Adrenal gland (tissue), 12 donors: Measurements from ENCODE around the gene DIO3. TPM values are rescaled to one million over a fixed set of nuclear protein-coding genes. Genes with fewer than 3 reads are reported as not detected.

Experiments
- DNase-seq, 7 donors: peaks; one replicate each; pipeline ENCODE4 v3.0.0-alpha.2; 2019 to 2020
- H3K27ac ChIP-seq, 5 donors: fragments of 200-600 bp; sonication (generic) in 4 of 5; 1 replicate in 3 of 5; 2 replicates in 2 of 5; pipeline versions ENCODE4 v1.5.1 to v1.8.0; 2016 to 2020; ENCODE audit warnings: mild to moderate bottlenecking in 1 of 5
- H3K27me3 ChIP-seq: fragments of 200-600 bp; 2 replicates; pipeline ENCODE4 v1.8.0; 2021
- H3K36me3 ChIP-seq, 2 donors: fragments of 200-600 bp; replicated peaks in 1 of 2; 1 replicate in 1 of 2; 2 replicates in 1 of 2; pipeline versions ENCODE4 v1.5.1 to v1.8.0; 2018 to 2022
- H3K4me1 ChIP-seq, 2 donors: fragments of 200-600 bp; replicated peaks in 1 of 2; 1 replicate in 1 of 2; 2 replicates in 1 of 2; pipeline versions ENCODE4 v1.5.1 to v1.8.0; 2018 to 2021
- H3K4me3 ChIP-seq, 4 donors: fragments of 200-600 bp; sonication (generic) in 3 of 4; one replicate each; pipeline ENCODE4 v1.5.1; 2016 to 2018
- H3K9me3 ChIP-seq, 3 donors: fragments of 200-600 bp; sonication (generic) in 1 of 3; replicated peaks in 1 of 3; 1 replicate in 2 of 3; 2 replicates in 1 of 3; pipeline versions ENCODE4 v1.5.1 to v1.8.0; 2016 to 2021
- POLR2A ChIP-seq, 2 donors: fragments of 450-650 bp; IDR thresholded peaks; one replicate each; pipeline ENCODE4 v1.6.1; 2017; ENCODE audit warnings: antibody characterized with exemption in 2 of 2, mild to moderate bottlenecking in 2 of 2, moderate library complexity in 1 of 2
- WGBS, 4 donors: extraction: QIAGEN DNeasy Blood & Tissue Kit in 2 of 4; methylation state at CpG; one replicate each; pipeline versions ENCODE4 v1.1.5 to v1.1.7; 2013 to 2017; 5-methylcytosine and 5-hydroxymethylcytosine counted together
- intact Hi-C, 2 donors: fragments of 100-400 bp; cut with DNase I; formaldehyde crosslinking; loops; one replicate each; pipeline versions ENCODE4 v1.14.1 to v1.15.0; 2022 to 2023
- polyA plus RNA-seq, 3 donors: library from polyadenylated mRNA; stranded (reverse); fragments of 200-250 nt in 2 of 3; fragments of 350-450 nt in 1 of 3; fragmentation: Illumina TruSeq in 1 of 3; extraction: RNeasy Lipid Tissue Mini Kit (QIAGEN cat#74804) in 1 of 3; gene quantifications; one replicate each; pipeline ENCODE4 v1.2.3, GENCODE V29; 2013 to 2014
- total RNA-seq, 9 donors: library from RNA; depleted of rRNA in 4 of 9; stranded (reverse); fragments of >200 nt in 4 of 9; fragments of 120-200 nt in 1 of 9; fragmentation: NEBNext Ultra II Directional in 1 of 9; extraction: Animal tissue kit (Norgen Biotek cat#: 25700) in 1 of 9; gene quantifications; one replicate each; pipeline versions ENCODE4 v1.1.0 to v1.2.4, GENCODE V29; 2013 to 2023
- TF ChIP-seq, protein P1 (sequence below), 6 experiments: fragments of 450-650 bp in 4 of 6; fragments of 200-600 bp in 2 of 6; sonication (generic) in 1 of 6; IDR thresholded peaks; 1 replicate in 5 of 6; 2 replicates in 1 of 6; pipeline versions ENCODE4 v1.5.1 to v1.8.0; 2016 to 2021; ENCODE audit warnings: antibody characterized with exemption in 6 of 6, mild to moderate bottlenecking in 2 of 6, moderate library complexity in 1 of 6
- donor health status: healthy with polysubstance abuse.
- donor health status: Bipolar disorder and iron deficiency.
- donor health status: DM: yes; HTN: yes; CAD: no.
- donor health status: DM: no; HTN: no; CAD: no.
- donor health status: DM: no; HTN: no; CAD: no.
- donor health status: DM: yes; HTN: yes; CAD: no.

The DIO3 gene
- total and polyA plus RNA-seq, 12 donors: 0.16 to 1.8 (median 0.27) TPM; not detected in 3

DNA sequence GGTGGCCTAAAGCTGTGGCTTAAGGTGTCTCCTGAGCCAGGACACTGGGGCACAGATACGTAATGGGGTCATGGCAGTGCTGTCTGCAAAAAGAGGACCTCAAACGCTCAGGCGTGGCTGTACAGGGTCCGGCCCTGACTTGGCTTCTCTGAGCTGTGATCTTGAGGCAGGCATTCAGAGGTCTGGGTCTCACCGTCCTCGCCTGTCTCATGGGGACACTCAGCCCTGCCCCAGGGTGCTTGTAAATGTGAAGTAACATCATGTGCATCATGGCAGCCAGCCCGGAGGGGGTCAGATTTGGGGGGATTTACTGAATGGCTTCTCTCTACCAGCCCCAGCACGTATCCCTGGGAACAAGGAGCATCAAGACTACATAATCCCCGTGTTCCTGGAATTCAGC, 28.8 kb downstream of the DIO3 start:
- Histone ChIP-seq H3K4me1 (no peaks in the 10 kb centered on the region), H3K4me3 (no peak overlapping the region), H3K36me3 (no peaks in the 10 kb centered on the region), H3K27ac (no peak overlapping the region), H3K9me3 (no peaks in the 10 kb centered on the region), H3K27me3 (no peaks in the 10 kb centered on the region)
- TF ChIP-seq POLR2A (IDR thresholded peaks at IDR 0.05): no peak
- TF ChIP-seq, protein P1, sequence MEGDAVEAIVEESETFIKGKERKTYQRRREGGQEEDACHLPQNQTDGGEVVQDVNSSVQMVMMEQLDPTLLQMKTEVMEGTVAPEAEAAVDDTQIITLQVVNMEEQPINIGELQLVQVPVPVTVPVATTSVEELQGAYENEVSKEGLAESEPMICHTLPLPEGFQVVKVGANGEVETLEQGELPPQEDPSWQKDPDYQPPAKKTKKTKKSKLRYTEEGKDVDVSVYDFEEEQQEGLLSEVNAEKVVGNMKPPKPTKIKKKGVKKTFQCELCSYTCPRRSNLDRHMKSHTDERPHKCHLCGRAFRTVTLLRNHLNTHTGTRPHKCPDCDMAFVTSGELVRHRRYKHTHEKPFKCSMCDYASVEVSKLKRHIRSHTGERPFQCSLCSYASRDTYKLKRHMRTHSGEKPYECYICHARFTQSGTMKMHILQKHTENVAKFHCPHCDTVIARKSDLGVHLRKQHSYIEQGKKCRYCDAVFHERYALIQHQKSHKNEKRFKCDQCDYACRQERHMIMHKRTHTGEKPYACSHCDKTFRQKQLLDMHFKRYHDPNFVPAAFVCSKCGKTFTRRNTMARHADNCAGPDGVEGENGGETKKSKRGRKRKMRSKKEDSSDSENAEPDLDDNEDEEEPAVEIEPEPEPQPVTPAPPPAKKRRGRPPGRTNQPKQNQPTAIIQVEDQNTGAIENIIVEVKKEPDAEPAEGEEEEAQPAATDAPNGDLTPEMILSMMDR (IDR thresholded peaks at IDR 0.05): no peak
- intact Hi-C loops: no loop called here
- peak in 1 of 7 donors; percentile 40 for DNase-seq
- WGBS, 4 donors: 67 to 94% (median 93%) methylated on average over 6 to 9 of the region's 9 CpGs

DNA sequence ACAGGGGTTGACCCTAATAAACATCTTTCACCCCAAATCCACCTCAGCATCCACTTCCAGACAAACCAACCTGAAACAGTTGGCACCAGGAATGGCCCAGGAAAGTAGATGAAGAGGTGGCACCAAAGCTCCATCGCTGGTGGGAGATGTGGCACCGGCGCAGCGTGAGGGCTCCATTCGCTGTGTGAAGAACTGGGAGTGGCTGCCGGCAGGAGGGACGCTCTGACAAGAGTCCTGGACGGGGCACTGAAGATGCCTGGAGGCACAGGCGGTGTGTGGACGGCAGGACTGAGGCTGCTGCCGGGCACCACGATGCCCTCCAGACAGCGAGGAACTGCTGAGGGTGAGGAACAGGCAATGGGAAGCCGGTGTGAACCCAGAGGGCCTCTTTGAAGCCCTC, 29.3 kb downstream of the DIO3 start:
- Histone ChIP-seq H3K9me3 (no peaks in the 10 kb centered on the region), H3K4me3 (no peak overlapping the region), H3K27me3 (no peaks in the 10 kb centered on the region), H3K27ac (no peak overlapping the region), H3K4me1 (no peaks in the 10 kb centered on the region), H3K36me3 (no peaks in the 10 kb centered on the region)
- peak in 1 of 7 donors; percentile 20 for DNase-seq
- 94 to 100% (median 96%) methylated on average over 10 to 14 of the region's 14 CpGs for WGBS, 4 donors
- TF ChIP-seq, protein P1 (IDR thresholded peaks at IDR 0.05): no peak
- TF ChIP-seq POLR2A (IDR thresholded peaks at IDR 0.05): no peak
- intact Hi-C loops: no loop called here

DNA sequence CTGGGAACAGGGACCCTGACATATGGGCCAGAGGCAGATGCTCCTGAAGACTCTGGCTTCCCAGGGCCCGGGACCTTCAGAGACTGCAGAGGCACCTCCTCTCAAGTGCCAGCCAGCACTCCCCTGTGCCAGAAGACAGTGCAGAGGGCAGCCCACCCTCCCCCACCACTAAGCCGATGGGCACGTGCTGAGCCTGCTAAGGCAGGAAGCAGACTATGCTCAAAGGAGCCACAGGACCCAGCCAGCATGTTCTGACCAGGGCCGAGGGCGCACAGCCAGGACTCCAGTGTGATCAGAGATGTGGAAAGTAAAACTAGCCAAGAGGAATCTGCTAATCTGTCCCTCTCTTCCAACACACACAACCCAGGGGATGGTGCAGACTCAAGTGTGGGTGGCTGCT, 29.8 kb downstream of the DIO3 start:
- TF ChIP-seq POLR2A (IDR thresholded peaks at IDR 0.05): no peak
- TF ChIP-seq, protein P1 (IDR thresholded peaks at IDR 0.05): no peak
- Histone ChIP-seq H3K27ac (no peak overlapping the region), H3K9me3 (no peaks in the 10 kb centered on the region), H3K27me3 (no peaks in the 10 kb centered on the region), H3K36me3 (no peaks in the 10 kb centered on the region), H3K4me1 (no peaks in the 10 kb centered on the region), H3K4me3 (no peak overlapping the region)
- intact Hi-C loops: no loop called here
- DNase-seq: peak in 2 of 7 donors; percentile 22 to 31
- 68 to 78% (median 78%) methylated on average over 4 to 5 of the region's 5 CpGs; no CpG with 5 or more reads in 1 of the 4 donors for WGBS, 4 donors

DNA sequence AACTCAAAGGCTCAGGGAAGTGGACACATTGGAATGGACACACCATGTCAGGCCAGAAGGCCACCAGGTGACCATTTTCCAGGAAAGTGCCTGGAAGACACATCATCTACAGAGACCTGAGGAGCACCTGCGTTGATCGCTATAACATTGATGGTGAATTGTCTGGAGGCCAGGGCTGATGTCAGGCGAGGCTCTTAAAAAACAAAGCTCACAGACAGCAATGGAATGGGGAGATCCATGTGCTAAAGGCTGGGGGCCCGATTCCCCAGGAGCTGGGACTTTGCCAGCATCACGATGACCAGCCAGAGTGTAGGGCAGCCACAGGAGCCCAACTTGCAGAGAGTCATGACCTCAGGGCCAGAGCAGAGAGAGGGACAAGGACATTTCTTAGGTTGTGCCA, 30.3 kb downstream of the DIO3 start:
- H3K4me1 ChIP-seq: no peaks in the 10 kb centered on the region
- no peak overlapping the region for H3K27ac ChIP-seq
- WGBS, 4 donors: 83 to 95% (median 90%) methylated on average over 5 of the region's 5 CpGs
- H3K4me3 ChIP-seq: no peak overlapping the region
- intact Hi-C loops: no loop called here
- no peaks in the 10 kb centered on the region for H3K27me3 ChIP-seq
- no peaks in the 10 kb centered on the region for H3K9me3 ChIP-seq
- TF ChIP-seq, protein P1 (IDR thresholded peaks at IDR 0.05): no peak
- no peak for TF ChIP-seq POLR2A (IDR thresholded peaks at IDR 0.05)
- DNase-seq: peak in 1 of 7 donors; percentile 35
- H3K36me3 ChIP-seq: no peaks in the 10 kb centered on the region
